BE2C (cell line): ENCODE data around the gene ACBD4.

ENCODE experiments used
- DNase-seq: peaks from one replicate; pipeline ENCODE4 v3.0.0-alpha.2; 2020
- H3K27me3 ChIP-seq: fragments of 250-450 bp; sonication (Bioruptor Pico); 2 replicates; pipeline ENCODE4 v1.5.1; 2020; ENCODE audit warnings: mild to moderate bottlenecking
- H3K36me3 ChIP-seq: fragments of 250-450 bp; sonication (Bioruptor Pico); 2 replicates; pipeline ENCODE4 v1.5.1; 2020; ENCODE audit warnings: mild to moderate bottlenecking
- H3K4me1 ChIP-seq: fragments of 250-450 bp; sonication (Bioruptor Pico); 2 replicates; pipeline ENCODE4 v1.5.1; 2020
- H3K4me3 ChIP-seq: 2 replicates; pipeline ENCODE4 v1.5.1; 2011; ENCODE audit warnings: low read depth, low read length
- H3K9me3 ChIP-seq: fragments of 250-450 bp; sonication (Bioruptor Pico); 2 replicates; pipeline ENCODE4 v1.5.1; 2020
- TF ChIP-seq, protein P1 (sequence below): IDR thresholded peaks from 2 replicates; pipeline ENCODE4 v1.5.1; 2012; ENCODE audit warnings: mild to moderate bottlenecking, low read depth, low read length

The ACBD4 gene

DNA sequence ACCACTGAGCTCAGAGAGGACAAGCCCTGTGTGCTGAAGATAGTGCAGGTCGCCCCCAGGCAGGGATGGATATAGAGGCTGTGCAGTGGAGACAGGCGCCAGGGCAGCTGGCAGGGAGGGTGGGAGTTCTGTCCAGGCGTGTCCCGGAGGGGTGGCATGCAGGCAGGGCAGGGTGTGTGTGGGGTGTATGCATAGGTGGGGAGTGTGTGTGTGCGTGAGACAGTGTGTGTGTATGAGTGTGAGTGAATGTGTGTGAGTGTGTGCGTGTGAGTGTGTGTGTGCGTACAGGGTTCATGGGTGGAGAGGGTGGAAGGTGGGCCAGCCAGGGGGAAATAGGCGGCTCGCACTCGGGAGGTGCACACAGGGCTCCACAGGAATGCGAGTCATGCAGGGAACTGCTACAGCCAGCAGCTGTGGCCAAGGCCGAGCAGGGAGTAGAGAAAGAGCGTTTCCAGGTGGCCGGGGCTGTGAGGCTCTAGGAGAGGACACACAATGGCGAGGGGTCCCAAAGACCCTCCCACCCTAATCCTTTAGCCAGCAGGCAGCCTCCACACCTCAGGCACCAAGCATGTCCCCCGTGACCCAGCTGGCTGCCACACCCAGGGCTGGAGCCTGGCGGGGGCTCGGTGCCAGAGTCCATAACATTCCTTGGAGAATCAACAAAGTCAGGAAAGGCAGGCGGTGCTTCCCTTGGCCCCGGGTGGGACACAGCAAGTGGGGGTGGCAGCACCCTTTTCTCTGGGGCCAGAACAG is 7.8 kb upstream of the ACBD4 start:
- no peaks in the 10 kb centered on the region for H3K36me3 ChIP-seq
- H3K4me1 ChIP-seq: peaks cover 14% of the 10 kb centered on the region
- no peaks in the 10 kb centered on the region for H3K27me3 ChIP-seq
- TF ChIP-seq, protein P1, sequence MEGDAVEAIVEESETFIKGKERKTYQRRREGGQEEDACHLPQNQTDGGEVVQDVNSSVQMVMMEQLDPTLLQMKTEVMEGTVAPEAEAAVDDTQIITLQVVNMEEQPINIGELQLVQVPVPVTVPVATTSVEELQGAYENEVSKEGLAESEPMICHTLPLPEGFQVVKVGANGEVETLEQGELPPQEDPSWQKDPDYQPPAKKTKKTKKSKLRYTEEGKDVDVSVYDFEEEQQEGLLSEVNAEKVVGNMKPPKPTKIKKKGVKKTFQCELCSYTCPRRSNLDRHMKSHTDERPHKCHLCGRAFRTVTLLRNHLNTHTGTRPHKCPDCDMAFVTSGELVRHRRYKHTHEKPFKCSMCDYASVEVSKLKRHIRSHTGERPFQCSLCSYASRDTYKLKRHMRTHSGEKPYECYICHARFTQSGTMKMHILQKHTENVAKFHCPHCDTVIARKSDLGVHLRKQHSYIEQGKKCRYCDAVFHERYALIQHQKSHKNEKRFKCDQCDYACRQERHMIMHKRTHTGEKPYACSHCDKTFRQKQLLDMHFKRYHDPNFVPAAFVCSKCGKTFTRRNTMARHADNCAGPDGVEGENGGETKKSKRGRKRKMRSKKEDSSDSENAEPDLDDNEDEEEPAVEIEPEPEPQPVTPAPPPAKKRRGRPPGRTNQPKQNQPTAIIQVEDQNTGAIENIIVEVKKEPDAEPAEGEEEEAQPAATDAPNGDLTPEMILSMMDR: no peak
- no peak overlapping the region for H3K4me3 ChIP-seq
- DNase-seq: peak; percentile 49
- no peaks in the 10 kb centered on the region for H3K9me3 ChIP-seq

DNA sequence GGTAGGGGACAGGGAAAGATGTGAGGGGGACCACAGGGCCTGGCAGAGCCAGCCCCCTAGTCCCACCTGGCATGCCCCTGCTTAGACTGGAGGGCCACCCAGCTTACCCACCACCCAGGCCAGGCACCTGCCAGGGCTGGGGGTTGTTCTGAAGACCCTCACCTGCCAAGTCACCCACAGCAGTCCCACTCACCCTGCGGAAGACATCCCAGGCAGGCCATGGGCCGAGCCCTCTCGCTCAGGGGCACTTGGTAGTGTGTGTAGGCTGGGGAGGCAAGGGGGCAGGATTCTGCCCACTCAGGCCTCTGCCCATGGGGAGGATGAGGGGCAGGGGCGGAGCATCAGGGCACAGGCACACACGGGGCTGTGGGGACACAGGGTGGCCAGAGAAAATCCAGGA is 7.2 kb upstream of the ACBD4 start:
- H3K9me3 ChIP-seq: no peaks in the 10 kb centered on the region
- H3K27me3 ChIP-seq: no peaks in the 10 kb centered on the region
- TF ChIP-seq, protein P1: no peak
- no peak for DNase-seq
- no peaks in the 10 kb centered on the region for H3K36me3 ChIP-seq
- H3K4me1 ChIP-seq: peaks cover 14% of the 10 kb centered on the region
- H3K4me3 ChIP-seq: no peak overlapping the region

DNA sequence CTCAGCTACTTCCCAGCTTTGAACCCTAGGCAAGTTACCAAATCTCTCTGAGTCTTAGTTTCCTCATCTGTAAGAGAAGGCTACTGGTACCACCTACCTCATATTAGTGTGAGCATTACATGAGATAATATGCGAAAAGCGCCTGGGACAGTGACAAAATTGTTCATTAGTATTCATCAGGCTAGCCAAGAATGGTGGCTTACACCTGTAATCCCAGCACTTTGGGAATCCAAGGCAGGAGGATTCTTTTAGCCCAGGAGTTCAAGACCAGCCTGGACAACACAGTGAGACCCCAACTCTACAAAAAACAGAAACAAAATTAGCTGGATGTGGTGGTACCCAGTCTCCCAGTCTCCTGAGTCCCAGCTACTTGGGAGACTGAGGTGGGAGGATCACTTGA is 6.5 kb upstream of the ACBD4 start:
- Histone ChIP-seq H3K4me1 (peaks cover 7% of the 10 kb centered on the region), H3K4me3 (no peak overlapping the region)
- DNase-seq: no peak

DNA sequence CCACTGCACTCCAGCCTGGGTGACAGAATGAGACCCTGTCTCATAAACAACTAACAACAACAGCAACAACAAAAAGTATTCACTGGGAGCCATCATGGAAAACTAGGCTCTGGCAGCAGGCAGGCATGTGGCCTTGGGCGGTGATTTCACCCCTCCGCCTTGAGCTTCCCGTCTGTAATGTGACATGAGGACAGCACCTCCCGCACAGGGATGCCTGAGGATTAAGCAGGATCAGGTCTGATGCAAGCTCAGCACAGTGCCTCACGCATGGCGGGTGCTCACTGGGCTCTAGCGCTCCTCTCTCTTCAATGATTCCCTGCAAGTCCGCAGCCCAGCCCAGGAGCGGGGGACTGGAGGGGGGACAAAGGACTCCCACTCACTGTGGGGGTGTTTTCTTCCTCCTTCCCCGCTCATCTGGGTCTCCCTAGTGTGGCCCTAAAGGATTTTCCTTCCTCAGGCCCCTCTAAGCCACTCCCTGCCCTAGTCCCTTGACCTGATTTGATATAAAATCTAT is 6.0 kb upstream of the ACBD4 start:
- no peak overlapping the region for H3K4me3 ChIP-seq
- H3K27me3 ChIP-seq: no peaks in the 10 kb centered on the region
- no peaks in the 10 kb centered on the region for H3K36me3 ChIP-seq
- TF ChIP-seq, protein P1: no peak
- H3K4me1 ChIP-seq: peaks cover 2% of the 10 kb centered on the region
- no peaks in the 10 kb centered on the region for H3K9me3 ChIP-seq
- DNase-seq: no peak

More for the DNA sequence above, 6.5 kb upstream of the ACBD4 start:
- H3K27me3 ChIP-seq: no peaks in the 10 kb centered on the region
- no peaks in the 10 kb centered on the region for H3K9me3 ChIP-seq
- TF ChIP-seq, protein P1: no peak
- no peaks in the 10 kb centered on the region for H3K36me3 ChIP-seq

DNA sequence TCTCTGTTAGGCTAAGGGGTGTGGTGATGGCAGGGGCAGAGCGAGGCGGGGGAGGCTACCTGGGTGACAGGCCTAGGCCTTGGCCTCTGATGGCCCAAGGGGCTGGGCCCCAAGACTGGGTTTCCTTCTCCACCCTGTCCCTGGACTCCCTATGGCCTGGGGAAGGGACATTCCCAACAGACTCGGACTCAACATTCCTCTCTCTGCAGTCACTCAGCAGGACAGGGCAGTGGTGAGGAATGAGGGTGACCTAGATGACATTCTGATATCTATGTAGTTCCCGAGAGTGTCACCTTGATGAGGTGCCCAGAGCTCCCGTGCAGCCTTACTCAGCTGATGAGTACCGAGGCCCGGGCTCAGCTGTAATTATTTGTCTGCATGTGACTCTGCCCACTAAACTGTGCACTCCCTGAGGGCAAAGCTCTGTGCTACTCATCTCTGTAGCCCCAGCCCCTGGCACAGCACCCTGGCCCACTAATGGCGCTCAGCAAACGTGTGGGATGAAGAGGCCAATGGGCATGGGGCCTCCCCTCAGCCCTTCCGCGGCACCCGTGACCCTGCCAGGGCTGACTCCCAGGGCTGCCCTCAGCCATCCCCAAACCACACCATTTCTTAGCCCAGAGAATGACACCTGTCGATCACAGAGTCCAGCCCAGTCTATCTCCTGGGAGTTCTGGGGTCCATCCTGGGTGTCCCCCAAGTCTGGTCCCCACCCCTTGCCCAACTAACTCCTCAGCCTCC is 5.4 kb upstream of the ACBD4 start:
- Histone ChIP-seq H3K4me3 (no peak overlapping the region), H3K9me3 (no peaks in the 10 kb centered on the region), H3K36me3 (no peaks in the 10 kb centered on the region), H3K27me3 (no peaks in the 10 kb centered on the region), H3K4me1 (no peaks in the 10 kb centered on the region)
- TF ChIP-seq, protein P1: no peak
- no peak for DNase-seq
